Mesenchymal stem cell (in vitro differentiated cells and primary cell): ENCODE measurements around the gene GABRB3.

ENCODE experiments used
- DNase-seq: peaks from one replicate; pipeline ENCODE4 v3.0.0-alpha.2; 2013
- H2AFZ ChIP-seq: one replicate; pipeline ENCODE4 v1.6.1; 2013; ENCODE audit warnings: low read depth, mild to moderate bottlenecking, control low read depth, inconsistent platforms, low read length, moderate library complexity
- H2AK5ac ChIP-seq: 2 replicates; pipeline ENCODE4 v1.6.1; 2013; ENCODE audit warnings: low read length, moderate library complexity, mild to moderate bottlenecking, inconsistent platforms; ENCODE audit not compliant: severe bottlenecking
- H2BK120ac ChIP-seq: one replicate; pipeline ENCODE4 v1.6.1; 2013; ENCODE audit warnings: low read depth, mild to moderate bottlenecking, inconsistent platforms, low read length, moderate library complexity
- H2BK12ac ChIP-seq, 2 experiments: one replicate each; pipeline ENCODE4 v1.6.1; 2013; ENCODE audit warnings: inconsistent platforms in 2 of 2, low read length in 2 of 2, mild to moderate bottlenecking in 2 of 2, moderate library complexity in 2 of 2, control low read depth in 1 of 2
- H2BK15ac ChIP-seq: one replicate; pipeline ENCODE4 v1.6.1; 2013; ENCODE audit warnings: mild to moderate bottlenecking, low read depth, inconsistent platforms; ENCODE audit not compliant: poor library complexity, severe bottlenecking
- H2BK5ac ChIP-seq: 2 replicates; pipeline ENCODE4 v1.6.1; 2013; ENCODE audit warnings: low read depth, mild to moderate bottlenecking, low read length, control low read depth, inconsistent platforms; ENCODE audit not compliant: poor library complexity, severe bottlenecking
- H3K14ac ChIP-seq, 2 experiments: one replicate each; pipeline ENCODE4 v1.6.1; 2013; ENCODE audit warnings: inconsistent platforms in 2 of 2, low read length in 2 of 2, control low read depth in 1 of 2, mild to moderate bottlenecking in 1 of 2, moderate library complexity in 1 of 2
- H3K18ac ChIP-seq, 2 experiments: one replicate each; pipeline ENCODE4 v1.6.1; 2013; ENCODE audit warnings: inconsistent platforms in 2 of 2, low read length in 2 of 2, control low read depth in 1 of 2, low read depth in 1 of 2, mild to moderate bottlenecking in 1 of 2
- H3K23ac ChIP-seq, 2 experiments: one replicate each; pipeline ENCODE4 v1.6.1; 2013; ENCODE audit warnings: inconsistent platforms in 2 of 2, low read length in 2 of 2, mild to moderate bottlenecking in 2 of 2, moderate library complexity in 2 of 2, control low read depth in 1 of 2
- H3K27ac ChIP-seq: 2 replicates; pipeline ENCODE4 v1.5.1; 2013; ENCODE audit warnings: mild to moderate bottlenecking, moderate library complexity, low read length, control low read depth, inconsistent platforms; ENCODE audit not compliant: poor library complexity, severe bottlenecking
- H3K27me3 ChIP-seq, 2 experiments: 2 replicates each; pipeline versions ENCODE4 v1.6.1 to v1.7.0; 2013; ENCODE audit warnings: low read length in 2 of 2, mild to moderate bottlenecking in 2 of 2, moderate library complexity in 2 of 2, control low read depth in 1 of 2, inconsistent platforms in 1 of 2; ENCODE audit not compliant: control insufficient read depth in 1 of 2, insufficient read depth in 1 of 2
- H3K36me3 ChIP-seq, 2 experiments: 2 replicates each; pipeline versions ENCODE4 v1.6.1 to v1.7.0; 2013; ENCODE audit warnings: low read length in 2 of 2, control low read depth in 1 of 2, inconsistent platforms in 1 of 2, low read depth in 1 of 2, mild to moderate bottlenecking in 1 of 2; ENCODE audit not compliant: insufficient read depth in 2 of 2, control insufficient read depth in 1 of 2
- H3K4ac ChIP-seq, 2 experiments: one replicate each; pipeline ENCODE4 v1.6.1; 2013; ENCODE audit warnings: inconsistent platforms in 2 of 2, low read length in 2 of 2, mild to moderate bottlenecking in 2 of 2, moderate library complexity in 2 of 2, control low read depth in 1 of 2, low read depth in 1 of 2
- H3K4me1 ChIP-seq: 2 replicates; pipeline ENCODE4 v1.6.1; 2013; ENCODE audit warnings: low read depth, low read length, control low read depth; ENCODE audit not compliant: control insufficient read depth, insufficient read depth
- H3K4me2 ChIP-seq: 2 replicates; pipeline ENCODE4 v1.6.1; 2013; ENCODE audit warnings: low read length, mild to moderate bottlenecking, inconsistent platforms; ENCODE audit not compliant: poor library complexity, severe bottlenecking
- H3K4me3 ChIP-seq, 2 experiments: 2 replicates each; pipeline versions ENCODE4 v1.5.1 to v1.7.0; 2013; ENCODE audit warnings: low read length in 2 of 2, mild to moderate bottlenecking in 2 of 2, control low read depth in 1 of 2, low read depth in 1 of 2; ENCODE audit not compliant: insufficient read depth in 1 of 2
- H3K79me1 ChIP-seq: replicated peaks from 2 replicates; pipeline ENCODE4 v1.6.1; 2013; ENCODE audit warnings: mild to moderate bottlenecking, control low read depth, low read length, inconsistent platforms; ENCODE audit not compliant: poor library complexity, severe bottlenecking
- H3K9ac ChIP-seq: 2 replicates; pipeline ENCODE4 v1.7.0; 2013; ENCODE audit warnings: mild to moderate bottlenecking, low read length, moderate library complexity
- H3K9me3 ChIP-seq: 2 replicates; pipeline ENCODE4 v1.7.0; 2013; ENCODE audit warnings: mild to moderate bottlenecking, low read length; ENCODE audit not compliant: control insufficient read depth
- H4K8ac ChIP-seq: one replicate; pipeline ENCODE4 v1.6.1; 2013; ENCODE audit warnings: inconsistent platforms, mild to moderate bottlenecking, low read length, moderate library complexity
- H4K91ac ChIP-seq: one replicate; pipeline ENCODE4 v1.6.1; 2013; ENCODE audit warnings: mild to moderate bottlenecking, low read length, inconsistent platforms
- WGBS: methylation state at CpG from one replicate; pipeline ENCODE4 v1.1.7; 2013; ENCODE audit warnings: mixed read lengths; 5-methylcytosine and 5-hydroxymethylcytosine counted together

GABRB3 gene

GRCh38 chr15:26724381-26725150 lies 48.3 kb downstream of the GABRB3 start:
- H3K4ac ChIP-seq, result no peak overlapping the region
- H3K36me3 ChIP-seq, result no peaks in the 10 kb centered on the region
- H2BK12ac ChIP-seq, result no peak overlapping the region
- H3K4me3 ChIP-seq, result no peak overlapping the region
- 84% methylated on average over 2 of the region's 2 CpGs for WGBS
- no peak overlapping the region for H3K4me2 ChIP-seq
- no peaks in the 10 kb centered on the region for H3K4me1 ChIP-seq
- H2BK5ac ChIP-seq, result no peak overlapping the region
- H2BK120ac ChIP-seq, result no peak overlapping the region
- no peak for DNase-seq
- H3K79me1 ChIP-seq, result no peaks in the 10 kb centered on the region
- H3K23ac ChIP-seq, result no peak overlapping the region
- H3K14ac ChIP-seq, result no peak overlapping the region
- no peak overlapping the region for H3K9ac ChIP-seq
- H2AFZ ChIP-seq, result no peak overlapping the region
- H2AK5ac ChIP-seq, result no peak overlapping the region
- H2BK15ac ChIP-seq, result no peak overlapping the region
- H4K91ac ChIP-seq, result no peak overlapping the region
- H3K9me3 ChIP-seq, result peaks cover 3% of the 10 kb centered on the region
- no peak overlapping the region for H4K8ac ChIP-seq
- no peaks in the 10 kb centered on the region for H3K27me3 ChIP-seq
- H3K18ac ChIP-seq, result no peak overlapping the region
- no peak overlapping the region for H3K27ac ChIP-seq

- no peaks in the 10 kb centered on the region for H3K36me3 ChIP-seq
Measured at GRCh38 chr15:26722621-26723160, 50.2 kb downstream of the GABRB3 start.

GRCh38 chr15:26721232-26721967 lies 51.5 kb downstream of the GABRB3 start:
- Histone ChIP-seq H3K23ac (no peak overlapping the region), H2BK120ac (no peak overlapping the region), H3K27me3 (no peaks in the 10 kb centered on the region), H2BK12ac (no peak overlapping the region), H2AK5ac (no peak overlapping the region), H3K9me3 (peaks cover 5% of the 10 kb centered on the region), H3K14ac (no peak overlapping the region), H4K8ac (no peak overlapping the region), H3K79me1 (no peaks in the 10 kb centered on the region), H3K18ac (no peak overlapping the region), H3K9ac (no peak overlapping the region), H3K36me3 (no peaks in the 10 kb centered on the region), H2BK15ac (no peak overlapping the region), H2AFZ (no peak overlapping the region), H3K4me1 (no peaks in the 10 kb centered on the region), H3K4me2 (no peak overlapping the region), H4K91ac (no peak overlapping the region), H2BK5ac (no peak overlapping the region), H3K4ac (no peak overlapping the region), H3K27ac (no peak overlapping the region), H3K4me3 (no peak overlapping the region)
- 46% methylated on average over 5 of the region's 5 CpGs for WGBS
- no peak for DNase-seq

More at GRCh38 chr15:26722621-26723160, 50.2 kb downstream of the GABRB3 start:
- Histone ChIP-seq H3K79me1 (no peaks in the 10 kb centered on the region), H4K8ac (no peak overlapping the region), H2BK5ac (no peak overlapping the region), H3K4me3 (no peak overlapping the region), H2AK5ac (no peak overlapping the region), H3K9ac (no peak overlapping the region), H3K9me3 (peaks cover 5% of the 10 kb centered on the region), H4K91ac (no peak overlapping the region), H3K27me3 (no peaks in the 10 kb centered on the region), H2BK120ac (no peak overlapping the region), H3K14ac (no peak overlapping the region), H3K4ac (no peak overlapping the region), H3K18ac (no peak overlapping the region), H2BK15ac (no peak overlapping the region), H3K27ac (no peak overlapping the region), H2BK12ac (no peak overlapping the region), H3K4me2 (no peak overlapping the region), H3K4me1 (no peaks in the 10 kb centered on the region), H3K23ac (no peak overlapping the region), H2AFZ (no peak overlapping the region)
- 34% methylated on average over 5 of the region's 5 CpGs for WGBS
- DNase-seq, result no peak

GRCh38 chr15:26720546-26720945 lies 52.3 kb downstream of the GABRB3 start:
- Histone ChIP-seq H2BK5ac (no peak overlapping the region), H2BK120ac (no peak overlapping the region), H3K18ac (no peak overlapping the region), H3K23ac (no peak overlapping the region), H3K27ac (no peak overlapping the region), H3K79me1 (no peaks in the 10 kb centered on the region), H3K4me2 (no peak overlapping the region), H4K91ac (no peak overlapping the region), H2AK5ac (no peak overlapping the region), H2AFZ (no peak overlapping the region), H2BK15ac (no peak overlapping the region), H3K36me3 (no peaks in the 10 kb centered on the region), H3K4ac (no peak overlapping the region), H3K9ac (no peak overlapping the region), H3K14ac (no peak overlapping the region), H4K8ac (no peak overlapping the region), H3K4me3 (no peak overlapping the region), H3K27me3 (no peaks in the 10 kb centered on the region), H3K4me1 (no peaks in the 10 kb centered on the region), H3K9me3 (peaks cover 5% of the 10 kb centered on the region), H2BK12ac (no peak overlapping the region)
- DNase-seq, result no peak
- WGBS, result 34% methylated on average over 4 of the region's 5 CpGs
